GM23338 (cell line): ENCODE data around the gene C6. TPM values are rescaled to one million over a fixed set of nuclear protein-coding genes. Genes with fewer than 3 reads are reported as not detected.

Source experiments
- ATAC-seq: fragments of 200-7000 bp; cut with Tn5 transposase; 3 replicates; pipeline ENCODE4 v1.9.1; 2020
- DNase-seq: peaks from one replicate; pipeline ENCODE4 v3.0.0-alpha.2; 2015; ENCODE audit warnings: low spot score
- H2AFZ ChIP-seq: fragments of 200-600 bp; sonication (generic); 2 replicates; pipeline ENCODE4 v1.8.0; 2016; ENCODE audit warnings: antibody characterized with exemption, mild to moderate bottlenecking, moderate library complexity
- H3F3A ChIP-seq: fragments of 200-600 bp; sonication (generic); replicated peaks from 2 replicates; pipeline ENCODE4 v1.8.0; 2017; ENCODE audit warnings: antibody characterized with exemption, mixed run types, low read depth
- H3K27ac ChIP-seq: fragments of 200-600 bp; sonication (generic); 2 replicates; pipeline ENCODE4 v1.6.1; 2016; ENCODE audit warnings: low read depth
- H3K27me3 ChIP-seq: fragments of 200-600 bp; sonication (generic); 2 replicates; pipeline ENCODE4 v1.8.0; 2016; ENCODE audit warnings: mild to moderate bottlenecking, mixed run types, moderate library complexity; ENCODE audit not compliant: insufficient read depth
- H3K36me3 ChIP-seq: fragments of 200-600 bp; sonication (generic); 2 replicates; pipeline ENCODE4 v1.8.0; 2016; ENCODE audit warnings: mild to moderate bottlenecking; ENCODE audit not compliant: insufficient read depth
- H3K4me1 ChIP-seq: fragments of 200-600 bp; sonication (generic); 2 replicates; pipeline ENCODE4 v1.8.0; 2016; ENCODE audit warnings: mild to moderate bottlenecking, moderate library complexity; ENCODE audit not compliant: insufficient read depth
- H3K4me2 ChIP-seq: fragments of 200-600 bp; sonication (generic); 2 replicates; pipeline ENCODE4 v1.7.1; 2017; ENCODE audit warnings: mixed run types
- H3K4me3 ChIP-seq: fragments of 200-600 bp; sonication (generic); 2 replicates; pipeline ENCODE4 v1.6.1; 2016; ENCODE audit warnings: mixed run types
- H3K79me2 ChIP-seq: fragments of 200-600 bp; sonication (generic); replicated peaks from 2 replicates; pipeline ENCODE4 v1.8.0; 2017; ENCODE audit warnings: mild to moderate bottlenecking; ENCODE audit not compliant: insufficient read depth
- H3K9me2 ChIP-seq: fragments of 200-600 bp; sonication (generic); 2 replicates; pipeline ENCODE4 v1.8.0; 2017; ENCODE audit not compliant: insufficient read depth
- H4K20me1 ChIP-seq: fragments of 200-600 bp; sonication (generic); replicated peaks from 2 replicates; pipeline ENCODE4 v1.8.0; 2017; ENCODE audit warnings: mild to moderate bottlenecking; ENCODE audit not compliant: insufficient read depth
- H3K27ac Mint-ChIP-seq: 2 replicates; pipeline ENCODE4 v1.8.0; 2020; ENCODE audit warnings: inconsistent platforms, mild to moderate bottlenecking, moderate library complexity, mixed read lengths
- H3K27me3 Mint-ChIP-seq: 3 replicates; pipeline ENCODE4 v1.8.0; 2022; ENCODE audit warnings: low read depth, mild to moderate bottlenecking, moderate library complexity, mixed read lengths, inconsistent platforms; ENCODE audit not compliant: insufficient read depth, poor library complexity
- H3K36me3 Mint-ChIP-seq: 3 replicates; pipeline ENCODE4 v1.8.0; 2021; ENCODE audit warnings: low read depth, mild to moderate bottlenecking, inconsistent platforms, moderate library complexity, mixed read lengths
- H3K4me1 Mint-ChIP-seq: 3 replicates; pipeline ENCODE4 v1.8.0; 2020; ENCODE audit warnings: mild to moderate bottlenecking, inconsistent platforms, mixed read lengths
- H3K4me3 Mint-ChIP-seq: 3 replicates; pipeline ENCODE4 v1.8.0; 2021; ENCODE audit warnings: moderate library complexity, mild to moderate bottlenecking, inconsistent platforms, mixed read lengths
- H3K9me3 Mint-ChIP-seq: 3 replicates; pipeline ENCODE4 v1.8.0; 2020; ENCODE audit warnings: moderate library complexity, mild to moderate bottlenecking, inconsistent platforms, mixed read lengths
- CREB1 ChIP-seq: fragments of 250-450 bp; sonication (Bioruptor Pico); IDR thresholded peaks from 2 replicates; pipeline ENCODE4 v1.5.0; 2020; ENCODE audit warnings: low read depth, mild to moderate bottlenecking, moderate library complexity
- ETS1 ChIP-seq: IDR thresholded peaks from 2 replicates; pipeline ENCODE4 v1.6.1; 2016; ENCODE audit warnings: antibody characterized with exemption
- EZH2 ChIP-seq: fragments of 200-600 bp; sonication (generic); IDR thresholded peaks from one replicate; pipeline ENCODE4 v1.8.0; 2017; ENCODE audit warnings: antibody characterized with exemption, mild to moderate bottlenecking, low read depth; ENCODE audit not compliant: unreplicated experiment
- EZH2phosphoT487 ChIP-seq: fragments of 200-600 bp; sonication (generic); IDR thresholded peaks from one replicate; pipeline ENCODE4 v1.8.1; 2018; ENCODE audit warnings: antibody characterized with exemption; ENCODE audit not compliant: unreplicated experiment
- JUNB ChIP-seq: IDR thresholded peaks from one replicate; pipeline ENCODE4 v1.6.1; 2016; ENCODE audit warnings: antibody characterized with exemption; ENCODE audit not compliant: unreplicated experiment
- NANOG ChIP-seq: IDR thresholded peaks from 2 replicates; pipeline ENCODE4 v1.6.1; 2016; ENCODE audit warnings: antibody characterized with exemption, borderline replicate concordance
- POLR2AphosphoS5 ChIP-seq: IDR thresholded peaks from 2 replicates; pipeline ENCODE4 v1.6.1; 2016; ENCODE audit warnings: antibody characterized with exemption, low read depth
- REST ChIP-seq: IDR thresholded peaks from one replicate; pipeline ENCODE4 v1.6.1; 2018; ENCODE audit warnings: antibody characterized with exemption; ENCODE audit not compliant: unreplicated experiment
- STAT1 ChIP-seq: IDR thresholded peaks from one replicate; pipeline ENCODE4 v1.6.1; 2016; ENCODE audit warnings: antibody characterized with exemption; ENCODE audit not compliant: unreplicated experiment
- ZNF114 ChIP-seq: fragments of 250-450 bp; sonication (Bioruptor Pico); IDR thresholded peaks from 2 replicates; pipeline ENCODE4 v1.5.0; 2020; ENCODE audit warnings: mild to moderate bottlenecking, moderate library complexity
- ZNF331 ChIP-seq: fragments of 250-450 bp; sonication (Bioruptor Pico); IDR thresholded peaks from 2 replicates; pipeline ENCODE4 v1.5.0; 2020; ENCODE audit warnings: low read depth, mild to moderate bottlenecking, moderate library complexity
- ZNF462 ChIP-seq: fragments of 250-450 bp; sonication (Bioruptor Pico); IDR thresholded peaks from 2 replicates; pipeline ENCODE4 v1.5.0; 2020; ENCODE audit warnings: mild to moderate bottlenecking, moderate library complexity
- polyA plus RNA-seq: library from polyadenylated mRNA; unstranded; fragments of >200 nt; fragmentation: Nextera tagmentation; extraction: Ambion mirVana; gene quantifications from 2 replicates; pipeline ENCODE4 v1.2.1, GENCODE V29; 2016
- total RNA-seq: library from RNA; depleted of rRNA; stranded (reverse); fragments of >200 nt; shearing (Covaris generic); gene quantifications from 2 replicates; pipeline ENCODE4 v1.2.3, GENCODE V29; 2014
- TF ChIP-seq, protein P1 (sequence below), 2 experiments: fragments of 200-600 bp in 1 of 2; sonication (generic) in 1 of 2; conservative IDR thresholded peaks; 2 replicates each; pipeline versions ENCODE4 v1.5.1 to v1.6.1; 2016 to 2017; ENCODE audit warnings: antibody characterized with exemption in 2 of 2, low read depth in 2 of 2, mild to moderate bottlenecking in 2 of 2, moderate library complexity in 1 of 2

C6 gene
- total and polyA plus RNA-seq, 2 experiments from 2014 or later, result not detected

DNA sequence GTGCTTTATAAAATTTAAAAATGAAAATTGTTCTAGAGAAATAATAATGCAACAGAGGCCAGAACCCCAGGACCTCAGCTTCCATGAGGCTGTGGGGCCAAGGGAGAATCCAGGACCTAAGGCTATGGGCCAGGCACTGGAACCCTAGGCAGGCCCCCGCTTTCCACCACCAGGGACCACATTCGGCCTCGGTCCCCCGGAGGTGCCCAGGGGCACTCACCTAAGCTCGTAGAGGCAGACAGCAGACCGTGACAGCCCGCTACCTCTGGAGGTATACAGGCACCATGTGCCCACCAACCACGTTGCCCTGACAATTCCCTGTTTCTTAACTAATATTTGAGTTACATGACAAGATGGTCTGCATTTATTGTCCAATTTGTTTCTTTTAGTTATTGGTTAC, 92.7 kb downstream of the C6 start:
- Mint-ChIP-seq H3K27ac (no peak overlapping the region), H3K4me1 (no peaks in the 10 kb centered on the region), H3K27me3 (no peaks in the 10 kb centered on the region), H3K9me3 (peaks cover 20% of the 10 kb centered on the region), H3K4me3 (no peak overlapping the region), H3K36me3 (peaks cover 11% of the 10 kb centered on the region; the same call in 2 of the 3 replicates)
- H3K4me3 ChIP-seq, result no peak overlapping the region
- H3F3A ChIP-seq, result no peaks in the 10 kb centered on the region
- no peak for DNase-seq
- TF ChIP-seq EZH2phosphoT487, result no peak
- no peak for TF ChIP-seq EZH2
- no peak for TF ChIP-seq CREB1 (CRISPR knock-in tag)
- no peak for TF ChIP-seq ZNF114
- no peak for TF ChIP-seq POLR2AphosphoS5
- TF ChIP-seq NANOG, result no peak
- no peak for TF ChIP-seq ZNF462
- no peak for TF ChIP-seq JUNB
- TF ChIP-seq STAT1, result no peak
- TF ChIP-seq ZNF331, result no peak
- TF ChIP-seq, protein P1, sequence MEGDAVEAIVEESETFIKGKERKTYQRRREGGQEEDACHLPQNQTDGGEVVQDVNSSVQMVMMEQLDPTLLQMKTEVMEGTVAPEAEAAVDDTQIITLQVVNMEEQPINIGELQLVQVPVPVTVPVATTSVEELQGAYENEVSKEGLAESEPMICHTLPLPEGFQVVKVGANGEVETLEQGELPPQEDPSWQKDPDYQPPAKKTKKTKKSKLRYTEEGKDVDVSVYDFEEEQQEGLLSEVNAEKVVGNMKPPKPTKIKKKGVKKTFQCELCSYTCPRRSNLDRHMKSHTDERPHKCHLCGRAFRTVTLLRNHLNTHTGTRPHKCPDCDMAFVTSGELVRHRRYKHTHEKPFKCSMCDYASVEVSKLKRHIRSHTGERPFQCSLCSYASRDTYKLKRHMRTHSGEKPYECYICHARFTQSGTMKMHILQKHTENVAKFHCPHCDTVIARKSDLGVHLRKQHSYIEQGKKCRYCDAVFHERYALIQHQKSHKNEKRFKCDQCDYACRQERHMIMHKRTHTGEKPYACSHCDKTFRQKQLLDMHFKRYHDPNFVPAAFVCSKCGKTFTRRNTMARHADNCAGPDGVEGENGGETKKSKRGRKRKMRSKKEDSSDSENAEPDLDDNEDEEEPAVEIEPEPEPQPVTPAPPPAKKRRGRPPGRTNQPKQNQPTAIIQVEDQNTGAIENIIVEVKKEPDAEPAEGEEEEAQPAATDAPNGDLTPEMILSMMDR (conservative IDR thresholded peaks at IDR 0.05; ENCODE audit: low read depth in 2 of 2), result no peak
- no peak for TF ChIP-seq REST
- TF ChIP-seq ETS1, result no peak
- no peaks in the 10 kb centered on the region for H3K36me3 ChIP-seq
- no peaks in the 10 kb centered on the region for H3K27me3 ChIP-seq
- no peak overlapping the region for H3K4me2 ChIP-seq
- no peaks in the 10 kb centered on the region for H4K20me1 ChIP-seq
- H3K79me2 ChIP-seq, result no peaks in the 10 kb centered on the region
- no peak for ATAC-seq
- H3K9me2 ChIP-seq, result peaks cover 16% of the 10 kb centered on the region
- no peak overlapping the region for H2AFZ ChIP-seq
- no peak overlapping the region for H3K27ac ChIP-seq
- no peaks in the 10 kb centered on the region for H3K4me1 ChIP-seq
